ENCODE measurements around the gene HS6ST2.

Gene HS6ST2

DNA sequence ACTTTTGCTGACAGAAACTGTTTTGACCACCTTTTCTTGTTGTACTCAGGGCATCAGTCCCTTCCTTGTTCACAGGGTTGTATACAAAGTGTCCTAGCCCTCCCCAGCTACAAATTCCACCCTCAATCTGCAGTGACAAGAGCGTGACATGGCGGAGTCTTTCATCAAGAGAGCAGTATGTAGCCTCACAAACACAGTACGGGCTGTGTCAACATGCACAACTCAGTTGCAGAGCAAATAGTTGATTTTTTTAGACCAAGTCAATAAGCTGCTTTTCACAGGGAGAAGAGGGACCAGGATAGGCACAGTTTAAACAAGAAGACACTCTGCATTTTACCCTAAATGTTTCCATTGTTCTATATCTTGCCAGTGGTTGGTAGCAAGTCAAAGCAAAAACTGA, 8.6 kb upstream of the HS6ST2 start:
- TF ChIP-seq, protein P1, sequence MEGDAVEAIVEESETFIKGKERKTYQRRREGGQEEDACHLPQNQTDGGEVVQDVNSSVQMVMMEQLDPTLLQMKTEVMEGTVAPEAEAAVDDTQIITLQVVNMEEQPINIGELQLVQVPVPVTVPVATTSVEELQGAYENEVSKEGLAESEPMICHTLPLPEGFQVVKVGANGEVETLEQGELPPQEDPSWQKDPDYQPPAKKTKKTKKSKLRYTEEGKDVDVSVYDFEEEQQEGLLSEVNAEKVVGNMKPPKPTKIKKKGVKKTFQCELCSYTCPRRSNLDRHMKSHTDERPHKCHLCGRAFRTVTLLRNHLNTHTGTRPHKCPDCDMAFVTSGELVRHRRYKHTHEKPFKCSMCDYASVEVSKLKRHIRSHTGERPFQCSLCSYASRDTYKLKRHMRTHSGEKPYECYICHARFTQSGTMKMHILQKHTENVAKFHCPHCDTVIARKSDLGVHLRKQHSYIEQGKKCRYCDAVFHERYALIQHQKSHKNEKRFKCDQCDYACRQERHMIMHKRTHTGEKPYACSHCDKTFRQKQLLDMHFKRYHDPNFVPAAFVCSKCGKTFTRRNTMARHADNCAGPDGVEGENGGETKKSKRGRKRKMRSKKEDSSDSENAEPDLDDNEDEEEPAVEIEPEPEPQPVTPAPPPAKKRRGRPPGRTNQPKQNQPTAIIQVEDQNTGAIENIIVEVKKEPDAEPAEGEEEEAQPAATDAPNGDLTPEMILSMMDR (IDR thresholded peaks at IDR 0.05), result no peak
- H3K36me3 ChIP-seq, result no peaks in the 10 kb centered on the region
- no peaks in the 10 kb centered on the region for H3K4me1 ChIP-seq (ENCODE audit: control insufficient read depth in 1 of 2, insufficient read depth in 1 of 2, low read depth in 1 of 2, low read length in 1 of 2)
- no peak overlapping the region for H3K4me3 ChIP-seq (ENCODE audit: low read depth in 1 of 2, low read length in 1 of 2)
- no peaks in the 10 kb centered on the region for H3K27me3 ChIP-seq
- no peak overlapping the region for H3K27ac ChIP-seq
- H3K9me3 ChIP-seq, result no peaks in the 10 kb centered on the region

DNA sequence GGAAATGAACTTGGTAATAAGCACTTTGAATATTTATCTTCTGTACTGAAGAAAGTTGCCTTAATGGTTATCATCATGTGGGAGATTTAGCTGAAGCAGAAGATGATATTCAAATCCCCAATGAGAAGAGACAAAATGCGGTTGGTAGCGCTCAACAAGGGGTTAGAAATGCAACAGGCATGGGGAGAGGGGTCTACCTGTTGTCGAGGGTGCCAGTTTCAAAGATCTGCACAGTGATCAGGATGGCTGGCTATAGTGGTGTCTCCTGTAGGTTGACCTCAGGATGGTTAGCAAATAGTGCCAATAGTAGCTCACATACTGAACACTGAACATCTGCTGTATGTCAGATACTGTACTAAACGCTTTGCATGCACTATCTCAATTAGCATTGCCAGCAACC, 7.0 kb upstream of the HS6ST2 start:
- Histone ChIP-seq H3K4me3 (ENCODE audit: low read depth in 1 of 2, low read length in 1 of 2) (no peak overlapping the region), H3K36me3 (no peaks in the 10 kb centered on the region), H3K9me3 (no peaks in the 10 kb centered on the region), H3K27ac (no peak overlapping the region), H3K27me3 (peaks cover 1% of the 10 kb centered on the region), H3K4me1 (ENCODE audit: control insufficient read depth in 1 of 2, insufficient read depth in 1 of 2, low read depth in 1 of 2, low read length in 1 of 2) (no peaks in the 10 kb centered on the region)
- TF ChIP-seq, protein P1 (IDR thresholded peaks at IDR 0.05), result no peak

DNA sequence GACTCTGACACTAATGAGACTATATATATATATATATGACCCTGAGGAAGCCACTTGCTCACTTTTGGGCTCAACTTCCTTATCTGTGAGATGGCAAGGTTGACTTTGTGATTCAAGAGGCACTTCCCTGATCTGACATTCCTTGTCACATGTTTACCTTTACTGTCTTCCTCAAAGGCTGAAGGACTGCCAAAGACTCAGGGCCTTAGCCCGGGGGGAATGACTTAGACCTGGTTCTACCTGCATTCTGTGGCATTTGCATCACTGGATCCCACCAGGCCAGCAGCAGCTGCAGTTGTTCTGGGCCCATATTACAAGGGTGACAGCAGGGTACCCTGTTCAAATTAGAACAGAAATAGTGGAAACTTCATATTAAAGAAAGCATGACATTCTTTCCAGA, 3.1 kb upstream of the HS6ST2 start:
- TF ChIP-seq, protein P1 (IDR thresholded peaks at IDR 0.05), result no peak
- Histone ChIP-seq H3K4me1 (ENCODE audit: control insufficient read depth in 1 of 2, insufficient read depth in 1 of 2, low read depth in 1 of 2, low read length in 1 of 2) (no peaks in the 10 kb centered on the region), H3K4me3 (ENCODE audit: low read depth in 1 of 2, low read length in 1 of 2) (no peak overlapping the region), H3K27me3 (peaks cover 41% of the 10 kb centered on the region), H3K27ac (no peak overlapping the region), H3K9me3 (no peaks in the 10 kb centered on the region), H3K36me3 (no peaks in the 10 kb centered on the region)

DNA sequence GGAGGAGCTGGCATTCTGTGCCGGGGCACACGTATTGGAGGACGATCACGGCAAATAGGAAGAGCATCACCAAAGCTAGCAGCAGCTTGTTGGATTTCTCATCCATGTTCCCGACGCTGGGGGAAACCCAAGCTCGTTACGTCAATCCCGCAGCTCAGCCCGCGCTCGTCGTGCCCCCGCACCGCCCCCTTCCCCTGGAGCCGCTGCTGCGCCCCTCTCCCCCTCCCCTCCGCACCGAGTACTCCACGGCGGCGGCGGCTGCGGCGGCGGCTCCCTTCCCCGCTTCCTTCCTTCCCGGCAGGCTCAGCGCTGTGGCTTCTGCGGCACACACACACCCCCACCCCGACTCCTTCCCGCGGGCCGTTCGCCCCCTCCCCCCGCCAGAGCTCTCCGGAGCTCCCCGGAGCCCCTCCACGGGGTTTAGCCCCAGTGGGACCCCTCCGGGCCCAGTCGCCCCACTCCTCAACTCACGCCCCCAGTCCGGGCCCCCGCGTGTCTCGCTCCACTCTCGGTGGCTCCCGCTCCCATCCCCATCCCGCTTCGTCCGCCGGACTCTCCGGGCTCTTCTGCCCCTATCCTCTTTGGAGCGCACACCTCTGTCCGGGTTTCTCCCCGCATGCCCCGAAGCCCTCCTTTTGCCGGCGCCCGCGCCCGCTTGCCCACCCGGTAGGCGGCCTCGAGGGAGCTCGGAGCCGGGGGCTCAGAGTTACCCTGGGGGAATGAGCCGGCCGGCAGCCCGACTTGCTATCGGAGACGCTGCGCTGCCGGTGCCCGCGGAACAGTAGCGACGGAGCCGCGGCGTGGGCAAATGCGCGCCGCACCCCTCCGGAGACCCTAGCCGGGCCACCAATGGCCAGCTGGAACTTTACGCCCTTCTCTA, 978 bp downstream of the HS6ST2 start:
- Histone ChIP-seq H3K4me3 (ENCODE audit: low read depth in 1 of 2, low read length in 1 of 2) (no peak overlapping the region), H3K4me1 (ENCODE audit: control insufficient read depth in 1 of 2, insufficient read depth in 1 of 2, low read depth in 1 of 2, low read length in 1 of 2) (no peaks in the 10 kb centered on the region), H3K27me3 (peaks cover 70% of the 10 kb centered on the region), H3K9me3 (no peaks in the 10 kb centered on the region), H3K27ac (no peak overlapping the region), H3K36me3 (no peaks in the 10 kb centered on the region)
- TF ChIP-seq, protein P1 (IDR thresholded peaks at IDR 0.05), result no peak

DNA sequence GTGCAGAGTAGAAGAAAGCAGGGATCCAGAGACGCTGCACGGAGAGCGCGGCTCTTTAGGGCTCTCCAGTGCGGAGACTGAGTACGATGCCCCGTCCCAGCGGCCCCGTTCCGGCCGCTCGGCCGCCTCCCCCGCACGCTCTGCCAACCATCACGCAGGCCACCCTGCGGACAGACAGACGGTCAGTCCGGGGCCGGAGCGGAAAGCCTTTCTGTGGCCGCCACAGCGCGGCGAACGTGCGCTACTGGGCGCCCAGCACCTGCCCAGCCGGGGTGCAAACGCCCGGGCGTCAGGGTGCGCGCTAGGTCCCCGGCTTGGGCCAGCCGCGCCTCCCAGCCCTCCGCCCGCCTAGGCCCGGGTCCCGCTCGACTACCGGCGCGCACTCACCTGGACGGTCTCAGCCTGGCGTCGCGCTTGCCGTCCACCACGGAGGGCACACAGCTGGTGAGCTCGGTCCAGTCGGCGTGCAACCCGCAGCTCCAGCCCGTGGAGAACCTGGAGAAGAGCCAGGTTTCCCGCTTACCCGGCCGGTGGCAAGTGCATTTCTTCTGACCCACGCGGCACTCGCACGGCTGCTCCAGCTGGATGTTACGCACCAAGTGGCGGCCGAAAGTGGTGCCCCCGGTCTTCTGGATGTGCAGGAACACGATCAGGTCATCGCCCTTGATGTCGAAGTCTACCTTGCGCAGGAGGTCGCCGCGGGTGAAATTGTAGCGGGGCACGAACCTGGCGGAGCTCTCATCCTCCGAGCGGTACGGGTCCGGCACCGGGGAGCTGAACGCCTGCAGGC, 1.8 kb downstream of the HS6ST2 start:
- H3K4me3 ChIP-seq (ENCODE audit: low read depth in 1 of 2, low read length in 1 of 2), result no peak overlapping the region
- H3K27me3 ChIP-seq, result peaks cover 70% of the 10 kb centered on the region
- TF ChIP-seq, protein P1 (IDR thresholded peaks at IDR 0.05), result no peak
- no peaks in the 10 kb centered on the region for H3K4me1 ChIP-seq (ENCODE audit: control insufficient read depth in 1 of 2, insufficient read depth in 1 of 2, low read depth in 1 of 2, low read length in 1 of 2)
- H3K9me3 ChIP-seq, result no peaks in the 10 kb centered on the region
- H3K36me3 ChIP-seq, result no peaks in the 10 kb centered on the region
- H3K27ac ChIP-seq, result no peak overlapping the region
